NCI-H1105 (cell line): ENCODE results near the gene BAK1.
"Not testable (repeated sequence)": the region's sequence is repeated elsewhere in the genome, so short reads cannot be mapped to it uniquely, and the experiment has no call there.

Source experiments
- DNase-seq: peaks from one replicate; lab custom pipeline; 2025; lab: John Stamatoyannopoulos, UW

The BAK1 gene

GRCh38 chr6:33551538-33551937 lies 28.5 kb downstream of the BAK1 start:
- DNase-seq, result no peak

- no peak for DNase-seq
Observed at GRCh38 chr6:33549896-33550295, 30.2 kb downstream of the BAK1 start.

DNA sequence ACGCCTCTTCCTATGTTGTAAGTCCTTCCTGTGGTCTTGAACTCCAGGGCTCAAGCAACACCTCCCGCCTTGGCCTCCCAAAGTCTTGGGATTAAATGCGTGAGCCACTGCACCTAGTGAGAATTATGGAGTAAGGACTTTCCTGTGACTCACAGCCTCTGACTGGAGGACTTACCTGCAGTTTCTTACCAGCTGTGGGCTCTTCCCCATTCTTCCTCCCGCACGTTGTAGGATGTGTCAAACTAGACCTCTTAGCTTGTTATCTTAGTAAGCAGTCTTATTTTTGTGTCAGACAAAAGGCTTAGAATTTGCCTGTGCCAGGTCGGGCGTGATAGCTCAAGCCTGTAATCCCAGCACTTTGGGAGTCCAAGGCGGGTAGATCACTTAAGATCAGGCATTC lies 30.9 kb downstream of the BAK1 start:
- DNase-seq, result no peak

GRCh38 chr6:33547499-33547898 lies 32.6 kb downstream of the BAK1 start:
- DNase-seq, result no peak

DNA sequence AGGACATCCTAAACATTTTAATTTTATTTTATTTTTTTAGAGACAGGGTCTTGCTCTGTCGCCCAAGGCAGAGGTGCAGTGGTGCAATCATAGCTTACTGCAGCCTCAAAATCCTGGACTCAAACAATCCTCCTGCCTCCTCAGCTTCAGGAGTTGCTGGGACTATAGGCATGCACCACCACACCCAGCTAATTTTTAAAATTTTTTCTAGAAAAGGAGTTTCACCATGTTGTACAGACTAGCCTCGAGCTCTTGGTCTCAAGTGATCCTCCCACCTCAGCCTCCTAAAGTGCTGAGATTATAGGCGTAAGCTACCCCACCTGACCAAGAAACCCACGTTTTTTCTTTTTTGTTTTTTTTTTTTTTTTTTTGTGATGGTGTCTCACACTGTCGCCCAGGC lies 33.3 kb downstream of the BAK1 start:
- no peak for DNase-seq

DNA sequence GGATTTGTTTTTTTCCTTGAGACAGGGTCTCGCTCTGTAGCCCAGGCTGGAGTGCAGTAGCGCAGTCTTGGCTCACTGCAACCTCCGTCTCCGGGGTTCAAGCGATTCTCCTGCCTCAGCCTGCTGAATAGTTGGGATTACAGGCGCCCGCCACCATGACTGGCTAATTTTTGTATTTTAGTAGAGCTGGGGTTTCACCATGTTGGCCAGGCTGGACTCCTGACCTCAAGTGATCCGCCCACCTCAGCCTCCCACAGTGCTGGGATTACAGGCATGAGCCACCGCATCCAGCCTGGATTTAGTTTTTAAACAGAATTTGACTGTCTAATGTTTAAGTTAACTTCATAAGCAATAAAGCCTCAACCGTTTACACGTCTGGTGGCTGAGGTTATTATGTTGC lies 34.8 kb downstream of the BAK1 start:
- not testable (repeated sequence) for DNase-seq

- DNase-seq, result no peak
Observed at GRCh38 chr6:33543116-33543515, 37.0 kb downstream of the BAK1 start.

GRCh38 chr6:33540768-33541167 lies 39.3 kb downstream of the BAK1 start:
- DNase-seq, result no peak

GRCh38 chr6:33534702-33535101 lies 45.4 kb downstream of the BAK1 start:
- no peak for DNase-seq

DNA sequence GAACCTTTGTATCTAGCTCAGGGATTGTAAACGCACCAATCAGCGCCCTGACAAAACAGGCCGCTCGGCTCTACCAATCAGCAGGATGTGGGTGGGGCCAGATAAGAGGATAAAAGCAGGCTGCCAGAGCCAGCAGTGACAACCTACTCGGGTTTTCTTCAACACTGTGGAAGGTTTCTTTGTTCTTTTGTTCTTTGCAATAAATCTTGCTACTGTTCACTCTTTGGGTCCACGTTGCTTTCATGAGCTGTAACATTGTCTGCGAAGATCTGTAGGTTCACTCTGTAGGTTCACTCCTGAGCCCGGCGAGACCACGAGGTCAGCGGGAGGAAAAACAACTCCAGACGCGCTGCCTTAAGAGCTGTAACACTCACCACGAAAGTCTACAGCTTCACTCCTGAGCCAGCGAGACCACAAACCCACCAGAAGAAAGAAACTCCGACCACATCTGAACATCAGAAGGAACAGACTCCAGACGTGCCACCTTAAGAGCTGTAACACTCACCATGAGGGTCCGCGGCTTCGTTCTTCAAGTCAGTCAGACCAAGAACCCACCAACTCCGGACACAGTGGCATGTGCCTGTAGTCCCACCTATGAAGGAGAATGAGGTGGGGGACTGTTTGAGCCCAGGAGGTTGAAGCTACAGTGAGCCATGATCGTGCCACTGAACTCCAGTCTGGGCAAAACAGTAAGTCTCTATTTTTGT lies 46.8 kb downstream of the BAK1 start:
- DNase-seq, result not testable (repeated sequence)

- not testable (repeated sequence) for DNase-seq
Observed at GRCh38 chr6:33532431-33532830, 47.6 kb downstream of the BAK1 start.

- DNase-seq, result not testable (repeated sequence)
Observed at GRCh38 chr6:33530617-33531016, 49.5 kb downstream of the BAK1 start.
